ENCODE measurements around the gene DPH1.

Gene DPH1

DNA sequence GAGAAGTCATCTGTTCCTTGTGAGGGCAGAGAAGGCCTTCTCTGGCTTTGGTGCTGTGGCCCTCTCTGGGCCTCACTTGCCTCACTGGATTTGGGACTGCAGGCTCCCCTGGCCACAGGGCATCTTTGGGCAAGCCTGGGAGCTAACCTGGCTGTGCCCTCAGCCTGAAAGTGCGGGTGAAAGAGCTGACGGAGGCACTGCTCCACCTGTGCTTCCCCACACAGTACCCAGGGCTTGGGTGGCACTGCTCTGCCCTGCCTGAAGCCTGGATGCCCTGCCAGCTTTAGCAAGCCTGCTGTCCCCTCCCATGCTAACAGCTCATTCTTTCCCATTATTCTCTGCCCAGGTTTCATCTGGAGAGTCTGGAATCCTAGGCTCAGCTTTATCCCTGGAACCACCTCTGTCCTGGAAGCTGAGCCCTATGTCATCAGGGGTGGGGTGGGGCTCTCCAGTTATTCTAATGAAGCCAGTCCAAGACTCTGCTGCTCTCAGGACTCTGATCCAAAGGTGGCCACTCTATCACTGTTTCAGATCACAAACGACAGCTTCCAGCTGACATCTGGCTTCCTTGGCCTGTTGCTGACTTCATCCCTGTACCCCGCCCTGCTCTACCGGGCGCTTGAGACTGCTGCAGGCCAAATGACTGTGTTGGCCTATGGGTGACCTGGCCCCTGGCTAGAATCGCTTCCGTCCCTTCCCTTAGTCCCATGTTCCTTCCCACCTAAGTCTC, 54.2 kb downstream of the DPH1 start:
- DNase-seq = no peak

- no peak for DNase-seq
Measured at GRCh38 chr17:2084766-2085647, 55.1 kb downstream of the DPH1 start.

GRCh38 chr17:2085648-2085949, 55.6 kb downstream of the DPH1 start:
- no peak for DNase-seq

DNA sequence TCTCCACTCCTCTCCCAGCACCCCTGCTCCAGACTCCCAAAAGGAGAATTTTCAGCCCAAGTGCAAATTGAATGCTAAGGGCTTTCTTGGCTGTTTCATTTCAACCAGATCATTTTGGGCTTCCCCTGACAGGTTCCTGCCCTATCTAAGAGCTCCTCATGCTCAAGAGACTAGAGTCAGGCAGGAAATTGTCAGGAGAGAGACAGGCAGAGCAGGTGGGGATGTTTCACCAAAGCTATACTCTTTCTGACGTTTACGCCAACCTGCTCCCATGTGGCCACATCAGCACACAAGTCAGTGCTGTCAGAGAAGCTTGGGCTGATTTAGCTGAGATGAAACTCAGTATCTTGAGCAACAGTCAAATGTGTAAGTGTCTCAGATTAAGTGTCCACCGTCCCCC, 56.4 kb downstream of the DPH1 start:
- no peak for DNase-seq

- no peak for DNase-seq
Measured at GRCh38 chr17:2087597-2088211, 57.8 kb downstream of the DPH1 start.

DNA sequence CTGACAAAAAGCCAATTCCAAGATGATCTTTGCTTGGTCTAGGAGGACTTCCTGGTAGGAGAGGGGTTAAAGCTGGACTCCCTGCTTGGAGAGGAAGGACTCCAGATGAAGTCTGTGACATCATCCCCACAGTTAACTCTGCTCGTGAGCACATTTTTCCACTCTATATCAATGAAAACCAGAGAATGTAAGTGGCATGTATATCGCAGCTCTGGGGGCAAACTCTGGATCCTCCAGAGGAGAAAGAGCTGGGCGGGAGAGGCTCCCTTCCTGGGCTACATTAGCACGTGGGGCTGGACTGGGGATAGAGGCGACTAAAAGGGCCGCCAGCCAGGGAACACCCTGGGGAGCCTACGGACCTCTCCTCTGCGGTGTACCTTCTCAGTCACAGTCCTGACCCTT, 59.1 kb downstream of the DPH1 start:
- DNase-seq = no peak

DNA sequence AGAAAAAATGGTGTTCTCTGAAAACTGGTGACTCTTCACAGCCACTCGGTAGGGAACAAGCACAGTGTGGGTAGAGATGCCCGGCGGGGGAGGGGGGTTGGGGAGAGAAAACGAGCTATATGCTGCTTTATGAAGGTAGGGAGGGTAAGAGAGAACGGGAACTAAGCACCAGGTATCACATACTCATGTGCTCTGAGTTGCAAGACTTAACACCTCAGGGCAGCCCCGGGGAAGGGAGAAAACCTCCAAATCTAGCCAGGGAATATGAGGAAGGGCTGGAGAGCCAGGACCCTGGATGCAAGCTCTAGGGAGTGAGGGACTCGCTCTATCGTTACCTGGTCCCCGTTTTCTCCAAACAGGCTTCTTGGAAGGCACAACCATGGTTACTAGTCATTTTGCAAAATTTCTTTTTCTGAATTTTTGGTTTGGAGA, 60.3 kb downstream of the DPH1 start:
- no peak for DNase-seq

DNA sequence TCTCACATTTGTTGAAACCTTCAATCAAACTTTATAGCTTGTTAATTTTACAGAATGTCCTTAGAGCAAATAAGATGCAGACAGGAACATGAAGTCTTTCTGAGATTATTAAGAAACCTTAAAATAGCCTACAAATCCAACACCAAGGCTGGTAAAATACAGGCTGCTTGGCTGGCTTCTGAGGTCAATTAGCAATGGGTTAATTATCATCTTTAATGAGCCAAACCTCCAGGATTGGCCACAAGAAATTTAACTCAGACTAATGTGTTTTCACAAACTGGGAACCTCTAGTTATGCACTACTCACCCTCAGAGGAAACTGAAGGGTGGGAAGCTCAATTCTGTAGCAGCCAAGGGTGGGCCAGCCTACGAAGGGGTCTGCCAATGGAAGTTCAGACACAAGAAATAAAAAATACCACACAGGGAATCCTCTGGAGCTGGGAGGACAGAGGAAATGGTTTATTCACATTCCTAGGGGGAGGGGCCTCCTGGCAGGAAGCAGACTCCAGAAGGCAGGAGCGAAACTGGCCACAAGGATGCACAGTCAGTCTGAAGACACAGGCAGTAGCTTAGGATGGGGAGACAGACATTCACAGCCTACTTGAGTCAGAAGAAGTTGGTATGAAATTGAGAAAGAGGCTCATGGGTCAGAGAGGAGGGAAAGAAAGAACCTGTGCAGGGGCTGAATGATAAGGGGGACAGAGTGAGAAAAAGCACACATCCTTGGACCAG, 61.0 kb downstream of the DPH1 start:
- DNase-seq = no peak

DNA sequence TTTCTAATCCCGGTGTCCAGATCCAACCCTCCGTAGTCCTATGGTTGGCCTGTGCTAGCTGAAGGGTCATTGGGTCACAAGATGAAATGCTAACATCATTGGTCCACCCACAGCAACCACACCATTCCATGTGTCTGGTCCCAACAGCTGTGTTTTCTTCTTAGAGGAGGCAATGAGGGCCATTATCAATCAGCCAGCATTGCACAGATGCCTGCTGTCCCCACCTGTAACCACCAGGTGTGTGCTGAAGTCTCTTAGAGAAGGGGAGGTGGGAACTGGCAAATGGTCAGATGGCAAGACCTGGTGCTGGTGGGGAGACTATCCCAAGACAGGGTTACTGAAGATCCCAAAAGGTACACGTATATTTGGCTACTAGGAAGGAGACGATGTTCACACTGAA, 62.3 kb downstream of the DPH1 start:
- DNase-seq = no peak

- no peak for DNase-seq
Measured at GRCh38 chr17:2093349-2093748, 63.4 kb downstream of the DPH1 start.
